DOHH2 (cell line): Measurements from ENCODE around the gene GPR176.

Experiments
- H3F3A ChIP-seq: fragments of 200-600 bp; sonication (generic), shearing (Covaris generic); 2 replicates; pipeline ENCODE4 v1.6.0; 2016; ENCODE audit warnings: antibody characterized with exemption, mild to moderate bottlenecking; ENCODE audit not compliant: control insufficient read depth, insufficient read depth
- H3K27ac ChIP-seq: fragments of 200-600 bp; sonication (generic); 2 replicates; pipeline ENCODE4 v1.5.1; 2014; ENCODE audit warnings: low read depth, mild to moderate bottlenecking, low read length, moderate library complexity
- H3K27me3 ChIP-seq: fragments of 200-600 bp; sonication (generic); 2 replicates; pipeline ENCODE4 v1.6.1; 2014; ENCODE audit warnings: mild to moderate bottlenecking, low read length, mixed read lengths; ENCODE audit not compliant: control insufficient read depth
- H3K36me3 ChIP-seq: fragments of 200-600 bp; sonication (generic); 2 replicates; pipeline ENCODE4 v1.6.1; 2014; ENCODE audit warnings: mild to moderate bottlenecking, low read length, moderate library complexity, mixed read lengths; ENCODE audit not compliant: control insufficient read depth
- H3K4me1 ChIP-seq: fragments of 200-600 bp; sonication (generic); 2 replicates; pipeline ENCODE4 v1.6.1; 2014; ENCODE audit warnings: mild to moderate bottlenecking, low read length, mixed read lengths; ENCODE audit not compliant: control insufficient read depth
- H3K4me2 ChIP-seq: fragments of 200-600 bp; sonication (generic); 2 replicates; pipeline ENCODE4 v1.6.0; 2014; ENCODE audit warnings: mild to moderate bottlenecking, low read length, moderate library complexity
- H3K4me3 ChIP-seq: fragments of 200-600 bp; sonication (generic); 2 replicates; pipeline ENCODE4 v1.5.1; 2014; ENCODE audit warnings: mild to moderate bottlenecking, low read length, mixed read lengths
- H3K79me2 ChIP-seq: fragments of 200-600 bp; sonication (generic); 2 replicates; pipeline ENCODE4 v1.6.1; 2014; ENCODE audit warnings: mild to moderate bottlenecking, low read length, mixed read lengths; ENCODE audit not compliant: control insufficient read depth
- H3K9me2 ChIP-seq: fragments of 200-600 bp; sonication (generic); replicated peaks from 2 replicates; pipeline ENCODE4 v1.6.1; 2014; ENCODE audit warnings: mild to moderate bottlenecking, low read length, mixed read lengths; ENCODE audit not compliant: control insufficient read depth
- H3K9me3 ChIP-seq: fragments of 200-600 bp; sonication (generic); 2 replicates; pipeline ENCODE4 v1.6.1; 2014; ENCODE audit warnings: antibody characterized with exemption, low read length, mixed read lengths; ENCODE audit not compliant: control insufficient read depth, insufficient read depth
- H4K20me1 ChIP-seq: fragments of 200-600 bp; sonication (generic); 2 replicates; pipeline ENCODE4 v1.6.0; 2014; ENCODE audit warnings: low read depth, mild to moderate bottlenecking, antibody characterized with exemption, low read length, moderate library complexity; ENCODE audit not compliant: control insufficient read depth, insufficient read depth
- EZH2phosphoT487 ChIP-seq: fragments of 200-600 bp; sonication (generic); IDR thresholded peaks from 2 replicates; pipeline ENCODE4 v1.6.1; 2017; ENCODE audit warnings: borderline replicate concordance, mild to moderate bottlenecking, antibody characterized with exemption, low read length, moderate library complexity, mixed read lengths
- TF ChIP-seq, protein P1 (sequence below): fragments of 200-600 bp; sonication (generic); IDR thresholded peaks from one replicate; pipeline ENCODE4 v1.5.1; 2014; ENCODE audit warnings: antibody characterized with exemption, mild to moderate bottlenecking, low read depth, low read length; ENCODE audit not compliant: poor library complexity, severe bottlenecking

Gene GPR176

GRCh38 chr15:39851500-39852092 lies 68.5 kb downstream of the GPR176 start:
- Histone ChIP-seq H3K79me2 (no peaks in the 10 kb centered on the region), H4K20me1 (no peaks in the 10 kb centered on the region), H3K27ac (no peak overlapping the region), H3K36me3 (no peaks in the 10 kb centered on the region), H3K27me3 (peaks cover 18% of the 10 kb centered on the region; the same call in 1 of the 2 replicates), H3K4me1 (no peaks in the 10 kb centered on the region), H3K9me3 (no peaks in the 10 kb centered on the region), H3K4me2 (no peak overlapping the region), H3K4me3 (no peak overlapping the region), H3F3A (no peaks in the 10 kb centered on the region), H3K9me2 (no peaks in the 10 kb centered on the region)
- TF ChIP-seq, protein P1, sequence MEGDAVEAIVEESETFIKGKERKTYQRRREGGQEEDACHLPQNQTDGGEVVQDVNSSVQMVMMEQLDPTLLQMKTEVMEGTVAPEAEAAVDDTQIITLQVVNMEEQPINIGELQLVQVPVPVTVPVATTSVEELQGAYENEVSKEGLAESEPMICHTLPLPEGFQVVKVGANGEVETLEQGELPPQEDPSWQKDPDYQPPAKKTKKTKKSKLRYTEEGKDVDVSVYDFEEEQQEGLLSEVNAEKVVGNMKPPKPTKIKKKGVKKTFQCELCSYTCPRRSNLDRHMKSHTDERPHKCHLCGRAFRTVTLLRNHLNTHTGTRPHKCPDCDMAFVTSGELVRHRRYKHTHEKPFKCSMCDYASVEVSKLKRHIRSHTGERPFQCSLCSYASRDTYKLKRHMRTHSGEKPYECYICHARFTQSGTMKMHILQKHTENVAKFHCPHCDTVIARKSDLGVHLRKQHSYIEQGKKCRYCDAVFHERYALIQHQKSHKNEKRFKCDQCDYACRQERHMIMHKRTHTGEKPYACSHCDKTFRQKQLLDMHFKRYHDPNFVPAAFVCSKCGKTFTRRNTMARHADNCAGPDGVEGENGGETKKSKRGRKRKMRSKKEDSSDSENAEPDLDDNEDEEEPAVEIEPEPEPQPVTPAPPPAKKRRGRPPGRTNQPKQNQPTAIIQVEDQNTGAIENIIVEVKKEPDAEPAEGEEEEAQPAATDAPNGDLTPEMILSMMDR, result no peak
- no peak for TF ChIP-seq EZH2phosphoT487

GRCh38 chr15:39850436-39850835 lies 69.6 kb downstream of the GPR176 start:
- Histone ChIP-seq H3K9me2 (no peaks in the 10 kb centered on the region), H3K4me1 (no peaks in the 10 kb centered on the region), H3K4me2 (no peak overlapping the region), H3K9me3 (no peaks in the 10 kb centered on the region), H3K27me3 (peaks cover 15% of the 10 kb centered on the region; the same call in 1 of the 2 replicates), H3K27ac (no peak overlapping the region), H3K4me3 (no peak overlapping the region), H3K36me3 (no peaks in the 10 kb centered on the region), H4K20me1 (no peaks in the 10 kb centered on the region), H3F3A (no peaks in the 10 kb centered on the region), H3K79me2 (no peaks in the 10 kb centered on the region)
- no peak for TF ChIP-seq EZH2phosphoT487
- TF ChIP-seq, protein P1, result no peak

DNA sequence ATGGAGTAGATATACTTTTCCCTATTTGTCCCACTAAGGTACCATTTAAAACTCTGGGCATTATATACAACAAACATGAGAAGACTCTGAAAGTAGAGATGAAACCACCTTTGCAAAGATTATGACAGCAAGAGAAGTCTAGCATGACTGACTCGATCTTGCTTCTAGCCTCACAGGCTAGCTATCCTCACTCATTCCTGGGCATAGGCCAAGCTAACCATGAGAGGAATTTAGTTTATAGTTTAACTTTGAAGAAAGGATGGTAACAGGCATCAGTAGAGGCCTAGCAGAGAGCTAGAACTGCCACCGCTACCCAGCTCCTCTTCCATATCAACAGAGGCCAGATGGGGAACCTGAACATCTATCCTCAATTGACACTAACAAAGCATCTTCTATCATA lies 74.0 kb downstream of the GPR176 start:
- Histone ChIP-seq H3K9me2 (no peaks in the 10 kb centered on the region), H3K27ac (no peak overlapping the region), H3K9me3 (no peaks in the 10 kb centered on the region), H3K4me3 (no peak overlapping the region), H3K4me2 (no peak overlapping the region), H4K20me1 (no peaks in the 10 kb centered on the region), H3F3A (no peaks in the 10 kb centered on the region), H3K27me3 (peaks cover 2% of the 10 kb centered on the region; the same call in 1 of the 2 replicates), H3K4me1 (no peaks in the 10 kb centered on the region), H3K36me3 (no peaks in the 10 kb centered on the region), H3K79me2 (no peaks in the 10 kb centered on the region)
- TF ChIP-seq, protein P1, result no peak
- TF ChIP-seq EZH2phosphoT487, result no peak
